Fibroblast of villous mesenchyme (primary cell): ENCODE data around the gene SHTN1. TPM values are rescaled to one million over a fixed set of nuclear protein-coding genes. Genes with fewer than 3 reads are reported as not detected.
A peak's percentile ranks its signal among the peaks of the same experiment; 100 is the strongest.

Experiments used
- DNase-seq: peaks from one replicate; pipeline ENCODE4 v3.0.0-alpha.2; 2010; ENCODE audit warnings: low read depth
- H3K4me3 ChIP-seq: 2 replicates; pipeline ENCODE4 v1.5.1; 2011; ENCODE audit warnings: low read depth, mild to moderate bottlenecking, low read length
- CTCF ChIP-seq: IDR thresholded peaks from 2 replicates; pipeline ENCODE4 v1.5.1; 2012; ENCODE audit warnings: low read depth, mild to moderate bottlenecking, low read length; ENCODE audit not compliant: insufficient read depth
- total RNA-seq: library from RNA; depleted of rRNA; stranded (reverse); fragments of >200 nt; gene quantifications from 2 replicates; pipeline ENCODE4 v1.2.3, GENCODE V29; 2012

SHTN1 gene
- total RNA-seq = 2.2 and 2.6 TPM in 2 replicates

- DNase-seq = peak; percentile 58
- peak within 1 kb of the TSS; percentile 82 for H3K4me3 ChIP-seq
- TF ChIP-seq CTCF = no peak
Observed at GRCh38 chr10:117005026-117005526, at the start of gene SHTN1. TSS of gene SHTN1 (minus strand) at chr10:117005187. CDS start at chr10:117005079, 108 bp downstream.

- TF ChIP-seq CTCF = no peak
- H3K4me3 ChIP-seq = no peak overlapping the region
- DNase-seq = no peak
Observed at GRCh38 chr10:117053482-117053881, 48.5 kb upstream of the SHTN1 start.

- no peak overlapping the region for H3K4me3 ChIP-seq
- no peak for TF ChIP-seq CTCF
Observed at GRCh38 chr10:117047947-117048346, 43.0 kb upstream of the SHTN1 start.

GRCh38 chr10:117016266-117016665 lies 11.3 kb upstream of the SHTN1 start:
- no peak for TF ChIP-seq CTCF
- H3K4me3 ChIP-seq = no peak overlapping the region
- no peak for DNase-seq

More at GRCh38 chr10:117047947-117048346, 43.0 kb upstream of the SHTN1 start:
- DNase-seq = no peak

GRCh38 chr10:117014835-117015234 lies 9.8 kb upstream of the SHTN1 start:
- H3K4me3 ChIP-seq = no peak overlapping the region

GRCh38 chr10:117007080-117007479 lies 2.1 kb upstream of the SHTN1 start:
- DNase-seq = peak; percentile 71
- TF ChIP-seq CTCF = no peak

More at GRCh38 chr10:117014835-117015234, 9.8 kb upstream of the SHTN1 start:
- no peak for TF ChIP-seq CTCF
- DNase-seq = no peak

GRCh38 chr10:117005527-117006055 lies 604 bp upstream of the SHTN1 start:
- DNase-seq = peak; percentile 10
- peak overlapping the region; percentile 82 for H3K4me3 ChIP-seq
- no peak for TF ChIP-seq CTCF

More at GRCh38 chr10:117007080-117007479, 2.1 kb upstream of the SHTN1 start:
- H3K4me3 ChIP-seq = no peak overlapping the region
